OCI-LY7 (cell line): ENCODE data around the gene SERPINI1. TPM values are rescaled to one million over a fixed set of nuclear protein-coding genes. Genes with fewer than 3 reads are reported as not detected.

Experiments used
- BruUV-seq: library from RNA; stranded (reverse); fragments of 400-500 nt; replicated peaks from 2 replicates; lab custom pipeline; 2021; lab: Mats Ljungman, UMichigan
- CTCF ChIA-PET: fragments of 300-600 bp; sonication (Branson Sonifier 250); formaldehyde crosslinking; loops from one replicate; lab custom pipeline; 2022; ENCODE audit warnings: antibody characterized with exemption; ENCODE audit not compliant: unreplicated experiment; lab: Charles Lee
- POLR2A ChIA-PET: fragments of 300-600 bp; sonication (Branson Sonifier 250); formaldehyde crosslinking; loops from one replicate; lab custom pipeline; 2022; ENCODE audit warnings: antibody characterized with exemption; lab: Charles Lee
- DNase-seq: peaks from one replicate; pipeline ENCODE4 v3.0.0-alpha.2; 2015; ENCODE audit warnings: low spot score
- H2AFZ ChIP-seq: fragments of 200-600 bp; sonication (generic), shearing (Covaris generic); 2 replicates; pipeline ENCODE4 v1.6.1; 2014; ENCODE audit warnings: mild to moderate bottlenecking, antibody characterized with exemption, low read length, moderate library complexity
- H3K27ac ChIP-seq: fragments of 200-600 bp; sonication (generic); 2 replicates; pipeline ENCODE4 v1.5.1; 2014; ENCODE audit warnings: mixed run types, low read depth, mild to moderate bottlenecking, moderate library complexity, low read length, inconsistent platforms; ENCODE audit not compliant: poor library complexity, severe bottlenecking
- H3K36me3 ChIP-seq: fragments of 200-600 bp; sonication (generic); 2 replicates; pipeline ENCODE4 v1.6.1; 2014; ENCODE audit warnings: mild to moderate bottlenecking, antibody characterized with exemption, low read length, moderate library complexity, mixed read lengths; ENCODE audit not compliant: insufficient read depth
- H3K4me1 ChIP-seq: fragments of 200-600 bp; sonication (generic); 2 replicates; pipeline ENCODE4 v1.5.1; 2014; ENCODE audit warnings: mild to moderate bottlenecking, low read length; ENCODE audit not compliant: insufficient read depth, poor library complexity, severe bottlenecking
- H3K4me2 ChIP-seq: fragments of 200-600 bp; sonication (generic); 2 replicates; pipeline ENCODE4 v1.6.1; 2014; ENCODE audit warnings: mild to moderate bottlenecking, low read length
- H3K4me3 ChIP-seq: fragments of 200-600 bp; sonication (generic); 2 replicates; pipeline ENCODE4 v1.5.1; 2014; ENCODE audit warnings: mild to moderate bottlenecking, low read depth, low read length; ENCODE audit not compliant: poor library complexity, severe bottlenecking
- H3K79me2 ChIP-seq: fragments of 200-600 bp; sonication (generic); 2 replicates; pipeline ENCODE4 v1.6.1; 2016; ENCODE audit warnings: low read depth, mild to moderate bottlenecking, low read length, moderate library complexity, mixed read lengths; ENCODE audit not compliant: insufficient read depth
- H3K9me2 ChIP-seq: fragments of 200-600 bp; sonication (generic); 2 replicates; pipeline ENCODE4 v1.6.1; 2016; ENCODE audit warnings: mild to moderate bottlenecking, low read length, mixed read lengths; ENCODE audit not compliant: insufficient read depth
- H3K9me3 ChIP-seq: fragments of 200-600 bp; sonication (generic); 2 replicates; pipeline ENCODE4 v1.6.1; 2014; ENCODE audit warnings: mild to moderate bottlenecking, mixed run types, low read length, mixed read lengths
- H4K20me1 ChIP-seq: fragments of 200-600 bp; sonication (generic); 2 replicates; pipeline ENCODE4 v1.6.1; 2014; ENCODE audit warnings: mild to moderate bottlenecking, antibody characterized with exemption, low read length, moderate library complexity, mixed read lengths; ENCODE audit not compliant: insufficient read depth
- CTCF ChIP-seq: fragments of 200-600 bp; sonication (generic); conservative IDR thresholded peaks from 2 replicates; pipeline ENCODE4 v1.5.1; 2014; ENCODE audit warnings: mild to moderate bottlenecking, antibody characterized with exemption, low read length, moderate library complexity, mixed read lengths
- EZH2phosphoT487 ChIP-seq: fragments of 200-600 bp; sonication (generic); IDR thresholded peaks from 2 replicates; pipeline ENCODE4 v1.6.1; 2018; ENCODE audit warnings: low read depth, borderline replicate concordance, mild to moderate bottlenecking, mixed run types, antibody characterized with exemption, low read length, moderate library complexity, mixed read lengths
- intact Hi-C: fragments of 100-400 bp; cut with micrococcal nuclease; formaldehyde crosslinking; loops from one replicate; pipeline ENCODE4 v1.10.0; 2022; ENCODE audit not compliant: unreplicated experiment
- total RNA-seq, 2 experiments: library from RNA; depleted of rRNA in 1 of 2; stranded (reverse); fragments of >200 nt in 1 of 2; shearing (Covaris generic) in 1 of 2; gene quantifications; 2 replicates each; pipeline ENCODE4 v1.2.3, GENCODE V29; 2014 to 2022

SERPINI1 gene
- total RNA-seq, 2 experiments from 2014 or later, result 9.0 to 12.9 TPM

GRCh38 chr3:167810236-167810635 lies 74.7 kb downstream of the SERPINI1 start:
- Histone ChIP-seq H3K4me3 (no peak overlapping the region), H3K27ac (no peak overlapping the region), H3K9me3 (no peaks in the 10 kb centered on the region), H4K20me1 (no peaks in the 10 kb centered on the region), H3K4me1 (no peaks in the 10 kb centered on the region), H2AFZ (no peak overlapping the region), H3K36me3 (no peaks in the 10 kb centered on the region), H3K9me2 (no peaks in the 10 kb centered on the region), H3K79me2 (no peaks in the 10 kb centered on the region), H3K4me2 (no peak overlapping the region)
- ChIA-PET POLR2A (interaction anchor here (1.3 kb wide), 1 partner anchor 8 kb away, joined by 7 read pairs; no protein-coding TSS in a partner anchor), CTCF (no interaction called here)
- no peak for DNase-seq
- no TSS peak for BruUV-seq
- TF ChIP-seq CTCF, result no peak
- TF ChIP-seq EZH2phosphoT487, result no peak
- intact Hi-C loops, result no loop called here

DNA sequence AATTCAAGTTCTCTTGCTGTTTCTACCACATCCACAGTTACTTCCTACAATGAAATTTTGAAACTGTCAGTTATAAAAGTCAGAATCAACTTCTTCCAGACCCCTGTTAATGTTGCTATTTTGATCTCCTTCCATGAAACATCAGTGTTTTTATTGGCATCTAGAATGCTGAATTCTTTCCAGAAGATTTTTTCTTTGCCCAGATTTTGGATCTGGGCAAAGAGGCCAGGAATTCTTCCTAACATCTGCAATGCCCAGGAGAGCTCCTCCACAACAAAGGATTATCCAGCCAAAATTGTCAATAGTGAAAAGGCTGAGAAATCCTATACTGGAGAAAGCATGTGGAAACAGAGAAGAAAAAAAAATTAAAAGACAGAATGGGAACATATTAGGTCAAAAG lies 75.5 kb downstream of the SERPINI1 start:
- H3K4me1 ChIP-seq, result no peaks in the 10 kb centered on the region
- no peak overlapping the region for H2AFZ ChIP-seq
- TF ChIP-seq CTCF (no peak), EZH2phosphoT487 (no peak)
- no peaks in the 10 kb centered on the region for H3K79me2 ChIP-seq
- ChIA-PET POLR2A (interaction anchor here (0.7 kb wide), 1 partner anchor 47 kb away, joined by 4 read pairs; no protein-coding TSS in a partner anchor), CTCF (no interaction called here)
- no peak overlapping the region for H3K4me3 ChIP-seq
- H3K9me3 ChIP-seq, result no peaks in the 10 kb centered on the region
- no peaks in the 10 kb centered on the region for H4K20me1 ChIP-seq
- H3K9me2 ChIP-seq, result no peaks in the 10 kb centered on the region
- H3K36me3 ChIP-seq, result no peaks in the 10 kb centered on the region
- no peak for DNase-seq
- intact Hi-C loops, result no loop called here
- no TSS peak for BruUV-seq
- H3K4me2 ChIP-seq, result no peak overlapping the region
- H3K27ac ChIP-seq, result no peak overlapping the region

DNA sequence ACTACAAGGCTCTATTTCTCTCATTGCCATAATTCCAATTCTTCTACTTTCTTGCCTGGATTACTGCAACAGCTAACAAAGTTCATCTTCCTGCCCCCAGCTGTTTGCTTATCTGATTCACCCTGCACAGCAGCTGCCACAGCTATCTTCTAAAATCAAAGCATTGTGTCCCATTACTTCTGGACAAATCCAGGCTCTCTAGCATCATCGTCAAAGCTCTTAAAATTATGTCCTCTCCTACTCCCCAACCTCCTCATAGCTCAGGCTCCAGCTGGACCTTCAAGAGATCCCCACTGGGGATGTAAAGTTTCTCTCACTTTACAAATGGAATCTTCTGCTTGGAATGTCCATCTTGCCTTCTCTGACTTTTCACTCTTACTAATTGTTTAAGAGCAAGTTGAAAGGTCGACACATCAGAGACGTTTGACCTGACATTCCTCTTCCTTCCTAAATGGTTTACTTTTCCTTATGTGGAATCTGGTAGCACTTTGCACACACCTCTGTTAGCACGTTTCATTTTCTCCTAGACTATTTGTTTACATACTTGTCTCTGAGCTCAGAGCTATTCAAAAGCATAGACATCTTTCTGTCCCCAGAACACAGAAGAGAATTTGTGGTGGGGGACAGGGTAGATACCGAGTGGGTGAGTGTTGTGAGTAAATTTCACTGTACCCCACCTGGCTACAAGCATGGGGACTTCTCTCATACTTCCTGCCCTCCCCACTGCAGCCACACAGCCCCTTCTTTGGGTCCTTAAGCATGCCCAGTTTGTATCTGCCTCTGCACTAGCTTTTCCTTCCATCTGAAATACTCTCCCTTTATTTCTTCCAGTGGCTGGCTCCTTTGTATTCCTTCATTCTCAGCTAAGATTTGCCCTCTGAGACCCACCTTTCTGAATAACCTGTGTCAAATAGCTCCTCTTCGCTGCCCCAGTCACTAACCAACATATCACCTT lies 77.9 kb downstream of the SERPINI1 start:
- no TSS peak for BruUV-seq
- CTCF ChIA-PET, result no interaction called here
- POLR2A ChIA-PET, result interaction anchor here (0.6 to 1.4 kb wide), 8 partner anchors 17 to 423 kb away, joined by 3 to 4 read pairs (median 3); no protein-coding TSS in a partner anchor

More for the DNA sequence above, 77.9 kb downstream of the SERPINI1 start:
- Histone ChIP-seq H4K20me1 (no peaks in the 10 kb centered on the region), H3K9me3 (no peaks in the 10 kb centered on the region), H2AFZ (no peak overlapping the region), H3K79me2 (no peaks in the 10 kb centered on the region), H3K27ac (no peak overlapping the region), H3K36me3 (no peaks in the 10 kb centered on the region), H3K4me2 (no peak overlapping the region), H3K9me2 (no peaks in the 10 kb centered on the region), H3K4me1 (no peaks in the 10 kb centered on the region), H3K4me3 (no peak overlapping the region)
- intact Hi-C loops, result no loop called here
- no peak for DNase-seq
- TF ChIP-seq CTCF, result no peak
- TF ChIP-seq EZH2phosphoT487, result no peak
